ENCODE results near the gene SH3GL2.

Gene SH3GL2

GRCh38 chr9:17721954-17722353, 143.1 kb downstream of the SH3GL2 start:
- no peaks in the 10 kb centered on the region for H3K36me3 ChIP-seq (ENCODE audit: insufficient read depth, low read length)
- H3K4me3 ChIP-seq (ENCODE audit: low read length): no peak overlapping the region
- WGBS: 98% methylated on average over 3 of the region's 3 CpGs
- H3K9me3 ChIP-seq (ENCODE audit: insufficient read depth, low read depth, low read length): peaks cover 14% of the 10 kb centered on the region
- H3K4me1 ChIP-seq (ENCODE audit: insufficient read depth, low read length): no peaks in the 10 kb centered on the region
- H3K9ac ChIP-seq (ENCODE audit: low read depth, low read length): no peak overlapping the region
- H3K27me3 ChIP-seq (ENCODE audit: insufficient read depth, low read length): no peaks in the 10 kb centered on the region
- no peak overlapping the region for H3K27ac ChIP-seq (ENCODE audit: low read depth, low read length)

GRCh38 chr9:17723656-17724055, 144.8 kb downstream of the SH3GL2 start:
- no peak overlapping the region for H3K27ac ChIP-seq (ENCODE audit: low read depth, low read length)
- peaks cover 14% of the 10 kb centered on the region for H3K9me3 ChIP-seq (ENCODE audit: insufficient read depth, low read depth, low read length)
- whole genome bisulfite sequencing: 94% methylated on average over 1 of the region's 2 CpGs
- no peaks in the 10 kb centered on the region for H3K27me3 ChIP-seq (ENCODE audit: insufficient read depth, low read length)
- H3K4me1 ChIP-seq (ENCODE audit: insufficient read depth, low read length): no peaks in the 10 kb centered on the region
- no peak overlapping the region for H3K4me3 ChIP-seq (ENCODE audit: low read length)
- H3K36me3 ChIP-seq (ENCODE audit: insufficient read depth, low read length): no peaks in the 10 kb centered on the region
- H3K9ac ChIP-seq (ENCODE audit: low read depth, low read length): no peak overlapping the region

- H3K9me3 ChIP-seq (ENCODE audit: insufficient read depth, low read depth, low read length): peaks cover 14% of the 10 kb centered on the region
- H3K4me3 ChIP-seq (ENCODE audit: low read length): no peak overlapping the region
- H3K9ac ChIP-seq (ENCODE audit: low read depth, low read length): no peak overlapping the region
- WGBS: 92% methylated on average over 3 of the region's 4 CpGs
- H3K36me3 ChIP-seq (ENCODE audit: insufficient read depth, low read length): no peaks in the 10 kb centered on the region
- no peaks in the 10 kb centered on the region for H3K4me1 ChIP-seq (ENCODE audit: insufficient read depth, low read length)
- no peaks in the 10 kb centered on the region for H3K27me3 ChIP-seq (ENCODE audit: insufficient read depth, low read length)
- no peak overlapping the region for H3K27ac ChIP-seq (ENCODE audit: low read depth, low read length)
Observed at GRCh38 chr9:17725399-17726010, 146.6 kb downstream of the SH3GL2 start.

GRCh38 chr9:17726298-17726697, 147.4 kb downstream of the SH3GL2 start:
- no peaks in the 10 kb centered on the region for H3K27me3 ChIP-seq (ENCODE audit: insufficient read depth, low read length)
- no peaks in the 10 kb centered on the region for H3K36me3 ChIP-seq (ENCODE audit: insufficient read depth, low read length)
- H3K9me3 ChIP-seq (ENCODE audit: insufficient read depth, low read depth, low read length): peaks cover 14% of the 10 kb centered on the region
- H3K9ac ChIP-seq (ENCODE audit: low read depth, low read length): no peak overlapping the region
- WGBS: 88% methylated on average over 2 of the region's 5 CpGs
- H3K4me3 ChIP-seq (ENCODE audit: low read length): no peak overlapping the region
- no peak overlapping the region for H3K27ac ChIP-seq (ENCODE audit: low read depth, low read length)
- no peaks in the 10 kb centered on the region for H3K4me1 ChIP-seq (ENCODE audit: insufficient read depth, low read length)

- Histone ChIP-seq H3K9me3 (ENCODE audit: insufficient read depth, low read depth, low read length) (no peaks in the 10 kb centered on the region), H3K27ac (ENCODE audit: low read depth, low read length) (no peak overlapping the region), H3K9ac (ENCODE audit: low read depth, low read length) (no peak overlapping the region), H3K4me3 (ENCODE audit: low read length) (no peak overlapping the region), H3K36me3 (ENCODE audit: insufficient read depth, low read length) (no peaks in the 10 kb centered on the region), H3K27me3 (ENCODE audit: insufficient read depth, low read length) (no peaks in the 10 kb centered on the region), H3K4me1 (ENCODE audit: insufficient read depth, low read length) (no peaks in the 10 kb centered on the region)
- WGBS: 90% methylated on average over 6 of the region's 7 CpGs
Observed at GRCh38 chr9:17730899-17731298, 152.0 kb downstream of the SH3GL2 start.

GRCh38 chr9:17731308-17731707, 152.4 kb downstream of the SH3GL2 start:
- no peak overlapping the region for H3K9ac ChIP-seq (ENCODE audit: low read depth, low read length)
- no peaks in the 10 kb centered on the region for H3K4me1 ChIP-seq (ENCODE audit: insufficient read depth, low read length)
- H3K4me3 ChIP-seq (ENCODE audit: low read length): no peak overlapping the region
- 91% methylated on average over 4 of the region's 4 CpGs for WGBS
- H3K27me3 ChIP-seq (ENCODE audit: insufficient read depth, low read length): no peaks in the 10 kb centered on the region
- no peaks in the 10 kb centered on the region for H3K36me3 ChIP-seq (ENCODE audit: insufficient read depth, low read length)
- no peaks in the 10 kb centered on the region for H3K9me3 ChIP-seq (ENCODE audit: insufficient read depth, low read depth, low read length)
- H3K27ac ChIP-seq (ENCODE audit: low read depth, low read length): no peak overlapping the region

- Histone ChIP-seq H3K27me3 (ENCODE audit: insufficient read depth, low read length) (no peaks in the 10 kb centered on the region), H3K36me3 (ENCODE audit: insufficient read depth, low read length) (no peaks in the 10 kb centered on the region), H3K4me1 (ENCODE audit: insufficient read depth, low read length) (no peaks in the 10 kb centered on the region), H3K9ac (ENCODE audit: low read depth, low read length) (no peak overlapping the region), H3K9me3 (ENCODE audit: insufficient read depth, low read depth, low read length) (no peaks in the 10 kb centered on the region), H3K4me3 (ENCODE audit: low read length) (no peak overlapping the region), H3K27ac (ENCODE audit: low read depth, low read length) (no peak overlapping the region)
- WGBS: 88% methylated on average over 1 of the region's 2 CpGs
Observed at GRCh38 chr9:17734674-17735073, 155.8 kb downstream of the SH3GL2 start.

- Histone ChIP-seq H3K9me3 (ENCODE audit: insufficient read depth, low read depth, low read length) (no peaks in the 10 kb centered on the region), H3K27ac (ENCODE audit: low read depth, low read length) (no peak overlapping the region), H3K36me3 (ENCODE audit: insufficient read depth, low read length) (no peaks in the 10 kb centered on the region), H3K4me1 (ENCODE audit: insufficient read depth, low read length) (no peaks in the 10 kb centered on the region), H3K9ac (ENCODE audit: low read depth, low read length) (no peak overlapping the region), H3K27me3 (ENCODE audit: insufficient read depth, low read length) (no peaks in the 10 kb centered on the region), H3K4me3 (ENCODE audit: low read length) (no peak overlapping the region)
- 93% methylated on average over 3 of the region's 3 CpGs for WGBS
Observed at GRCh38 chr9:17735859-17736258, 157.0 kb downstream of the SH3GL2 start.

GRCh38 chr9:17739022-17739421, 160.2 kb downstream of the SH3GL2 start:
- no peak overlapping the region for H3K4me3 ChIP-seq (ENCODE audit: low read length)
- H3K9ac ChIP-seq (ENCODE audit: low read depth, low read length): no peak overlapping the region
- no peaks in the 10 kb centered on the region for H3K27me3 ChIP-seq (ENCODE audit: insufficient read depth, low read length)
- WGBS: 84% methylated on average over 1 of the region's 2 CpGs
- H3K36me3 ChIP-seq (ENCODE audit: insufficient read depth, low read length): no peaks in the 10 kb centered on the region
- H3K9me3 ChIP-seq (ENCODE audit: insufficient read depth, low read depth, low read length): no peaks in the 10 kb centered on the region
- no peak overlapping the region for H3K27ac ChIP-seq (ENCODE audit: low read depth, low read length)
- peaks cover 6% of the 10 kb centered on the region for H3K4me1 ChIP-seq (ENCODE audit: insufficient read depth, low read length)

- Histone ChIP-seq H3K9me3 (ENCODE audit: insufficient read depth, low read depth, low read length) (no peaks in the 10 kb centered on the region), H3K27me3 (ENCODE audit: insufficient read depth, low read length) (no peaks in the 10 kb centered on the region), H3K27ac (ENCODE audit: low read depth, low read length) (no peak overlapping the region), H3K9ac (ENCODE audit: low read depth, low read length) (no peak overlapping the region), H3K36me3 (ENCODE audit: insufficient read depth, low read length) (no peaks in the 10 kb centered on the region), H3K4me3 (ENCODE audit: low read length) (no peak overlapping the region), H3K4me1 (ENCODE audit: insufficient read depth, low read length) (peaks cover 6% of the 10 kb centered on the region)
- WGBS: no CpG with 5 or more reads among the region's 1 CpG
Observed at GRCh38 chr9:17739736-17740135, 160.9 kb downstream of the SH3GL2 start.

GRCh38 chr9:17742067-17742466, 163.2 kb downstream of the SH3GL2 start:
- Histone ChIP-seq H3K27ac (ENCODE audit: low read depth, low read length) (no peak overlapping the region), H3K4me3 (ENCODE audit: low read length) (no peak overlapping the region), H3K4me1 (ENCODE audit: insufficient read depth, low read length) (peaks cover 6% of the 10 kb centered on the region), H3K9ac (ENCODE audit: low read depth, low read length) (no peak overlapping the region), H3K27me3 (ENCODE audit: insufficient read depth, low read length) (no peaks in the 10 kb centered on the region), H3K9me3 (ENCODE audit: insufficient read depth, low read depth, low read length) (no peaks in the 10 kb centered on the region), H3K36me3 (ENCODE audit: insufficient read depth, low read length) (no peaks in the 10 kb centered on the region)
- 25% methylated on average over 2 of the region's 3 CpGs for WGBS

- H3K27me3 ChIP-seq (ENCODE audit: insufficient read depth, low read length): no peaks in the 10 kb centered on the region
- 9% methylated on average over 2 of the region's 3 CpGs for WGBS
- H3K4me1 ChIP-seq (ENCODE audit: insufficient read depth, low read length): peaks cover 6% of the 10 kb centered on the region
- H3K9me3 ChIP-seq (ENCODE audit: insufficient read depth, low read depth, low read length): no peaks in the 10 kb centered on the region
- H3K9ac ChIP-seq (ENCODE audit: low read depth, low read length): no peak overlapping the region
- no peak overlapping the region for H3K4me3 ChIP-seq (ENCODE audit: low read length)
- no peak overlapping the region for H3K27ac ChIP-seq (ENCODE audit: low read depth, low read length)
- H3K36me3 ChIP-seq (ENCODE audit: insufficient read depth, low read length): no peaks in the 10 kb centered on the region
Observed at GRCh38 chr9:17744786-17745185, 165.9 kb downstream of the SH3GL2 start.
